Smooth muscle cell (in vitro differentiated cells): ENCODE results near the gene CWF19L2. TPM values are rescaled to one million over a fixed set of nuclear protein-coding genes. Genes with fewer than 3 reads are reported as not detected.

Source experiments
- DNase-seq: peaks from one replicate; lab custom pipeline; 2025; ENCODE audit not compliant: unreplicated experiment; lab: John Stamatoyannopoulos, UW
- H2AFZ ChIP-seq: fragments of 200-600 bp; sonication (generic); 2 replicates; pipeline ENCODE4 v1.6.0; 2016; ENCODE audit warnings: antibody characterized with exemption, low read depth, mild to moderate bottlenecking
- H3F3A ChIP-seq: fragments of 200-600 bp; sonication (generic); 2 replicates; pipeline ENCODE4 v1.6.0; 2017; ENCODE audit warnings: antibody characterized with exemption, low read depth
- H3K27ac ChIP-seq: fragments of 200-600 bp; sonication (generic); 2 replicates; pipeline ENCODE4 v1.5.1; 2016; ENCODE audit warnings: low read depth, mild to moderate bottlenecking
- H3K27me3 ChIP-seq: fragments of 200-600 bp; sonication (generic); 2 replicates; pipeline ENCODE4 v1.6.1; 2016; ENCODE audit warnings: low read depth, mild to moderate bottlenecking
- H3K36me3 ChIP-seq: fragments of 200-600 bp; sonication (generic); 2 replicates; pipeline ENCODE4 v1.5.1; 2016; ENCODE audit warnings: low read depth
- H3K4me1 ChIP-seq: fragments of 200-600 bp; sonication (generic); 2 replicates; pipeline ENCODE4 v1.5.1; 2016; ENCODE audit warnings: low read depth
- H3K4me2 ChIP-seq: fragments of 200-600 bp; sonication (generic); 2 replicates; pipeline ENCODE4 v1.6.0; 2016; ENCODE audit warnings: mild to moderate bottlenecking
- H3K4me3 ChIP-seq: fragments of 200-600 bp; sonication (generic); 2 replicates; pipeline ENCODE4 v1.5.1; 2016; ENCODE audit warnings: mild to moderate bottlenecking
- H3K79me2 ChIP-seq: fragments of 200-600 bp; sonication (generic); 2 replicates; pipeline ENCODE4 v1.6.0; 2016; ENCODE audit warnings: low read depth, mild to moderate bottlenecking
- H3K9ac ChIP-seq: fragments of 200-600 bp; sonication (generic); 2 replicates; pipeline ENCODE4 v1.6.0; 2016; ENCODE audit warnings: low read depth
- H3K9me3 ChIP-seq: fragments of 200-600 bp; sonication (generic); replicated peaks from 2 replicates; pipeline ENCODE4 v1.5.1; 2016; ENCODE audit warnings: low read depth
- H4K20me1 ChIP-seq: fragments of 200-600 bp; sonication (generic); 2 replicates; pipeline ENCODE4 v1.6.0; 2016; ENCODE audit warnings: low read depth
- CTCF ChIP-seq: fragments of 200-600 bp; sonication (generic); IDR thresholded peaks from 2 replicates; pipeline ENCODE4 v1.5.1; 2017; ENCODE audit warnings: borderline replicate concordance, mild to moderate bottlenecking, antibody characterized with exemption; ENCODE audit not compliant: insufficient read depth, poor library complexity, severe bottlenecking
- WGBS: methylation state at CpG from one replicate; pipeline ENCODE4 v1.1.7; 2016; ENCODE audit warnings: low lambda C conversion rate; 5-methylcytosine and 5-hydroxymethylcytosine counted together
- polyA plus RNA-seq: library from polyadenylated mRNA; unstranded; fragments of >200 nt; fragmentation: Nextera tagmentation; extraction: Ambion mirVana; gene quantifications from 2 replicates; pipeline ENCODE4 v1.2.1, GENCODE V29; 2016
- total RNA-seq: library from RNA; depleted of rRNA; stranded (reverse); fragments of >200 nt; gene quantifications from 2 replicates; pipeline ENCODE4 v1.2.3, GENCODE V29; 2014

CWF19L2 gene
- total and polyA plus RNA-seq, 2 experiments from 2014 or later, result 4.2 to 17.6 TPM

GRCh38 chr11:107359701-107360100 lies 97.9 kb downstream of the CWF19L2 start:
- no peaks in the 10 kb centered on the region for H3F3A ChIP-seq
- no peaks in the 10 kb centered on the region for H3K9me3 ChIP-seq
- no peak overlapping the region for H3K4me2 ChIP-seq
- H3K79me2 ChIP-seq, result no peaks in the 10 kb centered on the region
- TF ChIP-seq CTCF, result no peak
- no peaks in the 10 kb centered on the region for H3K36me3 ChIP-seq
- no peaks in the 10 kb centered on the region for H3K27me3 ChIP-seq
- 90% methylated on average over 4 of the region's 4 CpGs for WGBS
- H3K4me3 ChIP-seq, result no peak overlapping the region
- no peak overlapping the region for H3K27ac ChIP-seq
- DNase-seq, result no peak
- no peaks in the 10 kb centered on the region for H3K4me1 ChIP-seq
- H2AFZ ChIP-seq, result no peak overlapping the region
- no peak overlapping the region for H3K9ac ChIP-seq
- no peaks in the 10 kb centered on the region for H4K20me1 ChIP-seq

GRCh38 chr11:107357877-107358276 lies 99.7 kb downstream of the CWF19L2 start:
- Histone ChIP-seq H3K9me3 (no peaks in the 10 kb centered on the region), H3K36me3 (no peaks in the 10 kb centered on the region), H3K4me1 (no peaks in the 10 kb centered on the region), H3F3A (no peaks in the 10 kb centered on the region), H3K27ac (no peak overlapping the region), H2AFZ (no peak overlapping the region), H3K4me3 (no peak overlapping the region), H4K20me1 (no peaks in the 10 kb centered on the region), H3K79me2 (no peaks in the 10 kb centered on the region), H3K9ac (no peak overlapping the region), H3K27me3 (no peaks in the 10 kb centered on the region), H3K4me2 (no peak overlapping the region)
- no peak for TF ChIP-seq CTCF
- WGBS, result 0% methylated on average over 1 of the region's 1 CpG
- DNase-seq, result no peak

- Histone ChIP-seq H3K4me3 (no peak overlapping the region), H4K20me1 (no peaks in the 10 kb centered on the region), H3K9ac (no peak overlapping the region), H3F3A (no peaks in the 10 kb centered on the region), H3K27me3 (no peaks in the 10 kb centered on the region), H3K27ac (no peak overlapping the region), H3K4me1 (no peaks in the 10 kb centered on the region), H3K4me2 (no peak overlapping the region), H3K36me3 (no peaks in the 10 kb centered on the region), H3K9me3 (no peaks in the 10 kb centered on the region), H3K79me2 (no peaks in the 10 kb centered on the region), H2AFZ (no peak overlapping the region)
- 100% methylated on average over 2 of the region's 2 CpGs for WGBS
- no peak for TF ChIP-seq CTCF
- DNase-seq, result no peak
These were observed 102.8 kb downstream of the CWF19L2 start for GRCh38 chr11:107354780-107355179.

- Histone ChIP-seq H4K20me1 (no peaks in the 10 kb centered on the region), H3K79me2 (no peaks in the 10 kb centered on the region), H3K9ac (no peak overlapping the region), H3F3A (no peaks in the 10 kb centered on the region), H3K27me3 (no peaks in the 10 kb centered on the region), H3K27ac (no peak overlapping the region), H3K4me3 (no peak overlapping the region), H3K4me1 (no peaks in the 10 kb centered on the region), H2AFZ (no peak overlapping the region), H3K36me3 (no peaks in the 10 kb centered on the region), H3K9me3 (no peaks in the 10 kb centered on the region), H3K4me2 (no peak overlapping the region)
- 98% methylated on average over 2 of the region's 2 CpGs for WGBS
- TF ChIP-seq CTCF, result no peak
- DNase-seq, result no peak
These were observed 119.7 kb downstream of the CWF19L2 start for GRCh38 chr11:107337917-107338316.
